ENCODE data around the gene ANKRD35. TPM values are rescaled to one million over a fixed set of nuclear protein-coding genes. Genes with fewer than 3 reads are reported as not detected.

ANKRD35 gene
- total and polyA plus RNA-seq, 2 of the 8 experiments (the other 6 are each of a cell fraction or from before 2014, with no cell fraction given): 1.6 to 3.0 TPM

DNA sequence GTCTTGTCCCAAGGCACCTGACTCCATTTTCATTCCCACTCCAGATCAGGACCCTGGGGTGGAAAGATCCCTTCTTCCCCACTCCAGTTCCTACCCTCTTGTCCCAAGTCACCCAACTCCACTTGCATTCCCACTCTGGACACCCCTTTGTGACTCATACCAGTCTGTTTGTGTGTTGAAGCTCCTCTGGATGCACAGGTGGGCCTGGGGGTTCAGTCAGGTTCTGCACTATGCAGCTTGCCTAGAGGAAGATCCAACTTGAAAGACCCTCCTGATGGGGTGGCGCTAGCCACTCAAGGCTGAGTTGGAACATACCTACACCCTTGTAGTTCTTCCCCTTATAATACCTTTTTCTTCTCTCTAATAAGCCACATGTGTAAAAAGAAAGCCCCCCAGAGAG lies 9.8 kb upstream of the ANKRD35 start:
- no peaks in the 10 kb centered on the region; a peak in 1 of 7 replicates for H3K27me3 ChIP-seq (replicated peaks in 1 of 4; ENCODE audit: control insufficient read depth in 3 of 4, extremely low read depth in 1 of 4, insufficient read depth in 3 of 4, low read length in 3 of 4)
- no peak overlapping the region for H2AFZ ChIP-seq (ENCODE audit: low read length)
- CTCF ChIA-PET (ENCODE audit: partially characterized antibody): interaction anchor here (0.6 to 9.5 kb wide), 13 partner anchors 7 to 153 kb away, joined by 3 to 74 read pairs (median 6); partner anchors contain the start of genes ITGA10 and NUDT17
- no peak overlapping the region for H3K4me3 ChIP-seq (ENCODE audit: extremely low read depth in 1 of 4, insufficient read depth in 2 of 4, low read depth in 3 of 4, low read length in 4 of 4)
- no peak overlapping the region for H2AK5ac ChIP-seq (ENCODE audit: low read depth, low read length)
- no peak overlapping the region for H2BK5ac ChIP-seq (ENCODE audit: low read depth, low read length)
- H3K18ac ChIP-seq (ENCODE audit: extremely low read depth, low read length): no peak overlapping the region
- H3K56ac ChIP-seq (replicated peaks; ENCODE audit: insufficient read length, low read depth, low read length): no peak overlapping the region
- H3K23me2 ChIP-seq (ENCODE audit: low read depth, low read length): no peaks in the 10 kb centered on the region; the same call in 1 of the 2 replicates
- H4K8ac ChIP-seq (ENCODE audit: extremely low read depth, insufficient read depth, low read length): no peak overlapping the region
- H2BK20ac ChIP-seq (ENCODE audit: low read length): no peak overlapping the region
- no peaks in the 10 kb centered on the region for H3K36me3 ChIP-seq (ENCODE audit: control insufficient read depth in 2 of 4, insufficient read depth in 4 of 4, low read length in 3 of 4)
- H2BK12ac ChIP-seq (ENCODE audit: low read depth, low read length): no peak overlapping the region
- no peak overlapping the region for H3K14ac ChIP-seq (ENCODE audit: insufficient read length)
- H3K4me1 ChIP-seq (replicated peaks in 1 of 4; ENCODE audit: control insufficient read depth in 3 of 4, insufficient read depth in 4 of 4, low read length in 3 of 4): peaks cover 0 to 6% (median 4%) of the 10 kb centered on the region in 4 experiments; a peak in 3 of 7 replicates
- no peak overlapping the region for H3K23ac ChIP-seq (ENCODE audit: insufficient read length)
- no peak overlapping the region for H3K9ac ChIP-seq (replicated peaks in 1 of 4; ENCODE audit: extremely low read depth in 1 of 4, low read depth in 3 of 4, low read length in 3 of 4)
- H3K79me2 ChIP-seq (ENCODE audit: control insufficient read depth in 1 of 2, insufficient read depth in 2 of 2, low read length in 2 of 2): no peaks in the 10 kb centered on the region
- H4K5ac ChIP-seq (ENCODE audit: insufficient read length, low read depth, low read length): no peak overlapping the region
- no peaks in the 10 kb centered on the region for H3K9me3 ChIP-seq (ENCODE audit: insufficient read depth in 2 of 2, low read depth in 1 of 2, low read length in 1 of 2)
- no peak overlapping the region for H2BK15ac ChIP-seq (ENCODE audit: low read length)
- no peak overlapping the region for H3K4ac ChIP-seq (replicated peaks; ENCODE audit: insufficient read length, low read depth, low read length)
- DNase-seq (ENCODE audit: low read depth in 1 of 2, low spot score in 2 of 2) (no peak), FAIRE-seq (no peak)
- no peak for TF ChIP-seq RFX5 (IDR thresholded peaks at IDR 0.05; ENCODE audit: borderline replicate concordance, low read depth, low read length)
- no peak for TF ChIP-seq SUZ12 (IDR thresholded peaks at IDR 0.05; ENCODE audit: low read length)
- TF ChIP-seq GTF2F1 (IDR thresholded peaks at IDR 0.05; ENCODE audit: borderline replicate concordance, low read depth, low read length): no peak
- no peak for TF ChIP-seq SIX5 (IDR thresholded peaks at IDR 0.05; ENCODE audit: low read depth, low read length)
- no peak for TF ChIP-seq POLR2AphosphoS5 (IDR thresholded peaks at IDR 0.05; ENCODE audit: low read depth, low read length)
- TF ChIP-seq RXRA (IDR thresholded peaks at IDR 0.05; ENCODE audit: insufficient read depth, low read depth, low read length): no peak
- TF ChIP-seq NRF1 (IDR thresholded peaks at IDR 0.05; ENCODE audit: low read depth, low read length): no peak
- no peak overlapping the region for H4K91ac ChIP-seq (replicated peaks; ENCODE audit: insufficient read length, low read length)
- 92% methylated on average over 1 of the region's 1 CpG; no CpG with 5 or more reads in 1 of the 2 experiments for WGBS, 2 experiments (ENCODE audit: extremely low coverage in 1 of 2, insufficient coverage in 1 of 2, insufficient read length in 1 of 2, insufficient replicate concordance in 2 of 2, low coverage in 1 of 2, low lambda C conversion rate in 2 of 2, missing lambda C conversion rate in 1 of 2)
- POLR2A ChIA-PET (ENCODE audit: partially characterized antibody): interaction anchor here (1.1 to 1.6 kb wide), 3 partner anchors 21 to 32 kb away, joined by 4 to 5 read pairs (median 5); partner anchors contain the start of genes PEX11B and RBM8A
- H3K79me1 ChIP-seq (ENCODE audit: low read depth, low read length): no peaks in the 10 kb centered on the region
- no peaks in the 10 kb centered on the region for H4K20me1 ChIP-seq (replicated peaks in 1 of 2; ENCODE audit: control insufficient read depth in 1 of 2, insufficient read depth in 2 of 2, low read length in 2 of 2)
- H2BK120ac ChIP-seq (replicated peaks; ENCODE audit: low read depth, low read length): no peak overlapping the region
- H3K27ac ChIP-seq (ENCODE audit: low read depth, low read length): no peak overlapping the region
- no peak overlapping the region for H3K4me2 ChIP-seq (ENCODE audit: insufficient read depth in 1 of 2, low read depth in 2 of 2, low read length in 2 of 2)

Measured in H1 (cell line).